Fibroblast of the aortic adventitia (primary cell): Measurements from ENCODE around the gene SEPTIN2. TPM values are rescaled to one million over a fixed set of nuclear protein-coding genes. Genes with fewer than 3 reads are reported as not detected.

ENCODE experiments used
- DNase-seq: peaks from one replicate; pipeline ENCODE4 v3.0.0-alpha.2; 2010; ENCODE audit warnings: low read depth
- H3K4me3 ChIP-seq: 2 replicates; pipeline ENCODE4 v1.5.1; 2011; ENCODE audit warnings: low read depth, mild to moderate bottlenecking, control low read depth, low read length, moderate library complexity
- CTCF ChIP-seq: IDR thresholded peaks from 2 replicates; pipeline ENCODE4 v1.5.1; 2011; ENCODE audit warnings: mild to moderate bottlenecking, low read length, control low read depth, inconsistent platforms; ENCODE audit not compliant: insufficient read depth
- total RNA-seq: library from RNA; depleted of rRNA; stranded (reverse); fragments of >200 nt; gene quantifications from 2 replicates; pipeline ENCODE4 v1.2.3, GENCODE V29; 2012; ENCODE audit warnings: low replicate concordance

The SEPTIN2 gene
- total RNA-seq, 1 donor: 546 TPM

GRCh38 chr2:241350530-241350877, 34.8 kb downstream of the SEPTIN2 start:
- DNase-seq: no peak
- TF ChIP-seq CTCF: no peak
- H3K4me3 ChIP-seq: no peak overlapping the region

DNA sequence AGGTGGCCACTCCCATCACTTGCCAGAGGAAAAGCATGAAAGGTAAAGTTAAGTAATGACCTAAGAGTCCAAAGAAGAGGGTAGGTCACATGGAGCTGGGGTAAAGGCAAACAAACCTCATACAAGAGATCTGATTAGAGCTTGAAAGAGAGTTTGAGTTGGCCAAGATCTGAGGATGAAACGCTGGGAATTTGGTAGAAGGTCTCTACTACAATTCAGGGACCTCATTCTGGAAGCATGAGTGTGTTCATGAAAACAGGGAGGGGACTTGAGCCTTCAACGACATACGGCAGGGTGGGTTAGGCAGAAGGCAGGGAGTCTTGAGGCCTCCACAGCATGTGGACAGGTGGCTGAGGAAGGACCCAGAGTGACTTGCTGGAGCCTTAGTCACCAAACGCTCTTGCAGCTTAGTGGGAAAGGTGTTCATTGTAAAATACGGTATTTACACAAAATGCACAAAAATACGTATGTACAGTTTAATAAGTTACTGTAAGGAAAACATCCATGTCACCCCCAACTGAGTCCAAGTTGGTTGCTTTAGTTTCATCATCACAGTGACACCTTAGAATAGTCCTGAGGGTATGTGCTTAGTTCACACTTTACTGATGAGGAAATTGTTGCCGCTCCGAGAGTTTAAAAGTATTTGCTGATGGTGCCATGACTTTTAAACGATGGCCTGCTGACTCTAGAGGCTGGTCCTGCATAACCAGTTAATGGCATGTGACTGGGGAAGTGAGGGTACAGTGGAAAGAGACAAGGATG, 35.3 kb downstream of the SEPTIN2 start:
- no peak for TF ChIP-seq CTCF
- no peak overlapping the region for H3K4me3 ChIP-seq
- no peak for DNase-seq

- no peak for DNase-seq
- no peak for TF ChIP-seq CTCF
- H3K4me3 ChIP-seq: no peak overlapping the region
Observed at GRCh38 chr2:241351640-241352031, 35.9 kb downstream of the SEPTIN2 start.

DNA sequence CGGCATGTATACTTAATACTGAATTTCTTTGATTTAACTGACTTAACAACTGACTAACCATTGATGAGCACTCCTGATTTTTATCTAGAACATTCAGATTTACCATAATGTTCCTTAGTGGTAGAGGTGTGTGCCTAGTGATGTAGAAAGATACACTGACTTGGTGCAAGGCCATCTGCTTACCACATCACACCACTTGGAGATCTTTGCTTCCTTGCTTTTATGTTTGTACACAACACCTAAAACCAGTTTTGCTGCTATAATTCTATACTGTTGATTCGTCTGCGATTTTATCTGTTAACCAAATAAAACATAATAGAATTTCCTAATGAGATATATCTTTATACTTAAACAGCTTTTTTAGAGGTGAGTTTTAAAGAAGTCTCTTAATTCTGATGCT, 36.5 kb downstream of the SEPTIN2 start:
- DNase-seq: no peak

GRCh38 chr2:241354668-241355658, 39.2 kb downstream of the SEPTIN2 start:
- DNase-seq: peak; percentile 66
- H3K4me3 ChIP-seq: peak overlapping the region; percentile 33
- TF ChIP-seq CTCF: no peak

More for the DNA sequence above, 36.5 kb downstream of the SEPTIN2 start:
- no peak overlapping the region for H3K4me3 ChIP-seq
- TF ChIP-seq CTCF: no peak

- no peak for TF ChIP-seq CTCF
- peak; percentile 99 for DNase-seq
Observed at GRCh38 chr2:241355983-241356870, 40.5 kb downstream of the SEPTIN2 start, which contains the start of gene FARP2. FARP2 (plus strand) TSS chr2:241356285; CDS start chr2:241373108, 16,823 bp downstream.

More at GRCh38 chr2:241355983-241356870, 40.5 kb downstream of the SEPTIN2 start, which contains the start of gene FARP2:
- peak within 1 kb of the TSS; percentile 74 for H3K4me3 ChIP-seq
